ENCODE measurements around the gene KIF1B.

GRCh38 chr1:10299151-10299550, 88.8 kb downstream of the KIF1B start:
- TF ChIP-seq, protein P1, sequence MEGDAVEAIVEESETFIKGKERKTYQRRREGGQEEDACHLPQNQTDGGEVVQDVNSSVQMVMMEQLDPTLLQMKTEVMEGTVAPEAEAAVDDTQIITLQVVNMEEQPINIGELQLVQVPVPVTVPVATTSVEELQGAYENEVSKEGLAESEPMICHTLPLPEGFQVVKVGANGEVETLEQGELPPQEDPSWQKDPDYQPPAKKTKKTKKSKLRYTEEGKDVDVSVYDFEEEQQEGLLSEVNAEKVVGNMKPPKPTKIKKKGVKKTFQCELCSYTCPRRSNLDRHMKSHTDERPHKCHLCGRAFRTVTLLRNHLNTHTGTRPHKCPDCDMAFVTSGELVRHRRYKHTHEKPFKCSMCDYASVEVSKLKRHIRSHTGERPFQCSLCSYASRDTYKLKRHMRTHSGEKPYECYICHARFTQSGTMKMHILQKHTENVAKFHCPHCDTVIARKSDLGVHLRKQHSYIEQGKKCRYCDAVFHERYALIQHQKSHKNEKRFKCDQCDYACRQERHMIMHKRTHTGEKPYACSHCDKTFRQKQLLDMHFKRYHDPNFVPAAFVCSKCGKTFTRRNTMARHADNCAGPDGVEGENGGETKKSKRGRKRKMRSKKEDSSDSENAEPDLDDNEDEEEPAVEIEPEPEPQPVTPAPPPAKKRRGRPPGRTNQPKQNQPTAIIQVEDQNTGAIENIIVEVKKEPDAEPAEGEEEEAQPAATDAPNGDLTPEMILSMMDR (IDR thresholded peaks at IDR 0.05) = no peak
- TF ChIP-seq POLR2A (IDR thresholded peaks at IDR 0.05) (no peak), EP300 (IDR thresholded peaks at IDR 0.05) (no peak)
